ENCODE data around the gene ARMC2. TPM values are rescaled to one million over a fixed set of nuclear protein-coding genes. Genes with fewer than 3 reads are reported as not detected.

ARMC2 gene
- total RNA-seq, 1 donor: 1.4 TPM

DNA sequence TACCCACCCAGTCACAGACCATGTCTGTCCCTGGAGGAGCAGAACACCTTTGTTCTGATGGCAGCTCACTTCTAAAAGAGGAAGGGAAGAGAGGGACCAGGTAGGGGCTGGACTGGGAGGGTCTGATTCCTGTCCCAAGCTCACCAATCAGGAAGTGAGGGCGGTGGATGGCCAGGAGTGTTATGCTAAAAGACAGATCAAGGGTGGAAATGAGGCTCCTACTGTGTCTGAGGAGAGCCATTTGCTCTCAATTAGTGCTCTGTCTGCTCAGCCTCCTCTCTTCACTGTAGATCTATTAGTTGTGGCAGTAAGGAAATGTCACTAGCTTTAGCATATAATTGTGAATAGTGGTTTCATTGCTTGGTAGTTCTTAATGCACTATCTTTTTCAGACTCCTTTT lies 72.5 kb downstream of the ARMC2 start:
- DNase-seq (ENCODE audit: insufficient read length, low spot score, missing footprints): no peak

GRCh38 chr6:108921547-108922361 lies 73.5 kb downstream of the ARMC2 start:
- Histone ChIP-seq H4K20me1 (ENCODE audit: insufficient read depth, low read length) (no peaks in the 10 kb centered on the region), H3K4me2 (ENCODE audit: insufficient read depth, low read length) (no peak overlapping the region), H3K4me3 (ENCODE audit: insufficient read depth, low read length) (no peak overlapping the region), H3K36me3 (ENCODE audit: insufficient read depth, low read length) (no peaks in the 10 kb centered on the region), H3K27me3 (ENCODE audit: insufficient read depth, low read length) (no peaks in the 10 kb centered on the region), H3K4me1 (ENCODE audit: insufficient read depth, low read length) (peaks cover 13% of the 10 kb centered on the region), H3K9me3 (ENCODE audit: low read depth, low read length) (no peaks in the 10 kb centered on the region), H3K27ac (ENCODE audit: low read depth, low read length) (no peak overlapping the region), H3K79me2 (ENCODE audit: insufficient read depth, low read length) (no peaks in the 10 kb centered on the region), H2AFZ (ENCODE audit: low read length) (no peak overlapping the region)
- TF ChIP-seq CTCF (IDR thresholded peaks at IDR 0.05; ENCODE audit: extremely low read depth, low read depth, low read length): no peak
- DNase-seq (ENCODE audit: insufficient read length, low spot score, missing footprints): peak; percentile 63

More for the DNA sequence above, 72.5 kb downstream of the ARMC2 start:
- Histone ChIP-seq H3K36me3 (ENCODE audit: insufficient read depth, low read length) (no peaks in the 10 kb centered on the region), H3K4me1 (ENCODE audit: insufficient read depth, low read length) (peaks cover 13% of the 10 kb centered on the region), H2AFZ (ENCODE audit: low read length) (no peak overlapping the region), H3K4me2 (ENCODE audit: insufficient read depth, low read length) (no peak overlapping the region), H4K20me1 (ENCODE audit: insufficient read depth, low read length) (no peaks in the 10 kb centered on the region), H3K9me3 (ENCODE audit: low read depth, low read length) (no peaks in the 10 kb centered on the region), H3K27ac (ENCODE audit: low read depth, low read length) (no peak overlapping the region), H3K4me3 (ENCODE audit: insufficient read depth, low read length) (no peak overlapping the region), H3K79me2 (ENCODE audit: insufficient read depth, low read length) (no peaks in the 10 kb centered on the region), H3K27me3 (ENCODE audit: insufficient read depth, low read length) (no peaks in the 10 kb centered on the region)
- TF ChIP-seq CTCF (IDR thresholded peaks at IDR 0.05; ENCODE audit: extremely low read depth, low read depth, low read length): no peak

DNA sequence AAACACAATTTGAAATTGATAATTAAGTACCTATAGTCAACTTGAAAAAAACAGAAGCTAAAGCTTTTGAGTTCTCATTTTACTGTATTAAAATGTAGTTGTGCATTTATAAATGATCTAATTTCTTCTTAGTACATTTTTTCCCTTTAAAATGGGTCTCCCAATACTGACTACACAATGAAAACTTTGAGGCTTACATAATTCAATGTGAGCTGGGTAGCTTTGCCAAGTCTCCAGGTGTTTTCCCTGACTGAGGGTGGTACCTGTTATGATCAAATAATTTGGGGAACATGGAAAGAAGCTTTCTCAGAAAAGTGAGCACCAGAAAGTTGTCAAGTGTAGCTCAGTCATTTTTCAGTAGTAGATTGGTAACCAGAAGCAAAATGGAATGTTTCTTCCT lies 74.3 kb downstream of the ARMC2 start:
- Histone ChIP-seq H3K9me3 (ENCODE audit: low read depth, low read length) (no peaks in the 10 kb centered on the region), H3K36me3 (ENCODE audit: insufficient read depth, low read length) (no peaks in the 10 kb centered on the region), H3K4me2 (ENCODE audit: insufficient read depth, low read length) (no peak overlapping the region), H4K20me1 (ENCODE audit: insufficient read depth, low read length) (no peaks in the 10 kb centered on the region), H3K27ac (ENCODE audit: low read depth, low read length) (no peak overlapping the region), H3K4me3 (ENCODE audit: insufficient read depth, low read length) (no peak overlapping the region), H3K79me2 (ENCODE audit: insufficient read depth, low read length) (no peaks in the 10 kb centered on the region), H2AFZ (ENCODE audit: low read length) (no peak overlapping the region), H3K4me1 (ENCODE audit: insufficient read depth, low read length) (peaks cover 13% of the 10 kb centered on the region), H3K27me3 (ENCODE audit: insufficient read depth, low read length) (no peaks in the 10 kb centered on the region)
- DNase-seq (ENCODE audit: insufficient read length, low spot score, missing footprints): no peak
- no peak for TF ChIP-seq CTCF (IDR thresholded peaks at IDR 0.05; ENCODE audit: extremely low read depth, low read depth, low read length)

GRCh38 chr6:108927927-108928326 lies 79.7 kb downstream of the ARMC2 start:
- Histone ChIP-seq H3K9me3 (ENCODE audit: low read depth, low read length) (no peaks in the 10 kb centered on the region), H3K36me3 (ENCODE audit: insufficient read depth, low read length) (no peaks in the 10 kb centered on the region), H3K27ac (ENCODE audit: low read depth, low read length) (no peak overlapping the region), H3K27me3 (ENCODE audit: insufficient read depth, low read length) (peaks cover 5% of the 10 kb centered on the region), H4K20me1 (ENCODE audit: insufficient read depth, low read length) (no peaks in the 10 kb centered on the region), H3K4me2 (ENCODE audit: insufficient read depth, low read length) (no peak overlapping the region), H2AFZ (ENCODE audit: low read length) (no peak overlapping the region), H3K4me3 (ENCODE audit: insufficient read depth, low read length) (no peak overlapping the region), H3K4me1 (ENCODE audit: insufficient read depth, low read length) (no peaks in the 10 kb centered on the region), H3K79me2 (ENCODE audit: insufficient read depth, low read length) (no peaks in the 10 kb centered on the region)
- TF ChIP-seq CTCF (IDR thresholded peaks at IDR 0.05; ENCODE audit: extremely low read depth, low read depth, low read length): no peak
- no peak for DNase-seq (ENCODE audit: insufficient read length, low spot score, missing footprints)
